ENCODE data around the gene DEFB112.

DEFB112 gene

DNA sequence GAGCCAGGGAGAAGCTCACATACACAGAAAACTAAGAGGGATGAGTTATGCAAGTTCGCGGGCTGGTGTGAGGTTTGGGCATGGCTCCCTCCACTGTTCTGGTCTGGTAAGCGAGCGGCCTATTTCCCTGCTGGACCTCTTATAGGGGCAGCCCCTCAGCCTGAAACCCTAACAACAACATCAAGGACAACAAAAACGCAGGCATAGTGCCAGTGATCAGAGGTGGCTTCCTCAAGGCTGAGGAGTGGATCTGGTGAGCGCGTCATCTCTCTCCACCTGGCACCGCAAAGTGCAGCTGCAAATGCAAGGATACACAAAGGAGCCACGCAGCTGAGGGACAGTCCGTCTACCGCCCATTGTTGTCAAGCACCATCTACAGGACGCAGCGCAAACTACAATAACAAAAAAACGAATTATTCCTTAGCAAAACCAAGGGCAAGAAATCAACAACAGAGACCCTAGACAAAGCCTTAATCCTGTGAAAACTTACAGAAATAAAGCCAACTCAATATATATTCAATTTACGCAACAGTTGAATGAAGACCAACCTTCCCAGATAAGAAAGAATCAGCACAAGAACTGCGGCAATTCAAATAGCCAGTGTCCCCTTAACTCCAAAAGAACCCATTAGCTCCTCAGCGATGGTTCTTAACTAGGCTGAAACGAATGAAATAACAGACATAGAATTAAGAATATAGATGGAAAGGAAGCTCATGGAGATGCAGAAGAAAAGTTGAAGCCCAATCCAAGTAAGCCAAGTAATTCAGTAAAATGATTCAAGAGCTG is 18.8 kb downstream of the DEFB112 start:
- Histone ChIP-seq H3K27me3 (no peaks in the 10 kb centered on the region), H3K4me3 (no peak overlapping the region), H3K4me1 (no peaks in the 10 kb centered on the region), H3K9me3 (peaks cover 0 to 5% (median 0%) of the 10 kb centered on the region in 3 donors), H3K27ac (no peak overlapping the region), H3K36me3 (no peaks in the 10 kb centered on the region)
- intact Hi-C loops (cut with DNase I; ENCODE audit: low total_unique reads): no loop called here
- no peak for DNase-seq
- TF ChIP-seq, protein P1, sequence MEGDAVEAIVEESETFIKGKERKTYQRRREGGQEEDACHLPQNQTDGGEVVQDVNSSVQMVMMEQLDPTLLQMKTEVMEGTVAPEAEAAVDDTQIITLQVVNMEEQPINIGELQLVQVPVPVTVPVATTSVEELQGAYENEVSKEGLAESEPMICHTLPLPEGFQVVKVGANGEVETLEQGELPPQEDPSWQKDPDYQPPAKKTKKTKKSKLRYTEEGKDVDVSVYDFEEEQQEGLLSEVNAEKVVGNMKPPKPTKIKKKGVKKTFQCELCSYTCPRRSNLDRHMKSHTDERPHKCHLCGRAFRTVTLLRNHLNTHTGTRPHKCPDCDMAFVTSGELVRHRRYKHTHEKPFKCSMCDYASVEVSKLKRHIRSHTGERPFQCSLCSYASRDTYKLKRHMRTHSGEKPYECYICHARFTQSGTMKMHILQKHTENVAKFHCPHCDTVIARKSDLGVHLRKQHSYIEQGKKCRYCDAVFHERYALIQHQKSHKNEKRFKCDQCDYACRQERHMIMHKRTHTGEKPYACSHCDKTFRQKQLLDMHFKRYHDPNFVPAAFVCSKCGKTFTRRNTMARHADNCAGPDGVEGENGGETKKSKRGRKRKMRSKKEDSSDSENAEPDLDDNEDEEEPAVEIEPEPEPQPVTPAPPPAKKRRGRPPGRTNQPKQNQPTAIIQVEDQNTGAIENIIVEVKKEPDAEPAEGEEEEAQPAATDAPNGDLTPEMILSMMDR (IDR thresholded peaks at IDR 0.05): no peak

DNA sequence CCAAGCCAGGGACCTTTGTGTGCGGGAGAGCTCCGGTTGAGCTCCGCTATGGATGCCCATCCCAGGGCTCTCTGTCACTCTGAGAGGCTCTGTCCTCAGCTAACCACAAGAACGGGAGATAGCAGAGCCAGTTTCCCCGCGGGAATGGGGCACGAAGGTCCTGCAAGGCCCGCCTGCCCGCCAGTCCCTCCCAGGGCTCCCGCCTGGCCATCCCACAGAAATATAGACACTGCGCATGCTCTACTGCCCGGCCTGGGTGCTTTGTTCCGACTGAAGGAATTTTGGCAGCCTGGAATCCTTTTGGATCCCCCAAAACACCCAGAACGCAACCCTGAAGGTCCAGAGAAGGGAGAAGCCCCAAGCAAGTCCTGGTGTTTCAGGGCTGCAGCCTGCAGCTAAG is 19.4 kb downstream of the DEFB112 start:
- Histone ChIP-seq H3K27ac (no peak overlapping the region), H3K36me3 (no peaks in the 10 kb centered on the region), H3K27me3 (no peaks in the 10 kb centered on the region), H3K9me3 (peaks cover 0 to 5% (median 0%) of the 10 kb centered on the region in 3 donors), H3K4me3 (no peak overlapping the region), H3K4me1 (no peaks in the 10 kb centered on the region)
- intact Hi-C loops (cut with DNase I; ENCODE audit: low total_unique reads): no loop called here
- TF ChIP-seq, protein P1 (IDR thresholded peaks at IDR 0.05): no peak
- no peak for DNase-seq

DNA sequence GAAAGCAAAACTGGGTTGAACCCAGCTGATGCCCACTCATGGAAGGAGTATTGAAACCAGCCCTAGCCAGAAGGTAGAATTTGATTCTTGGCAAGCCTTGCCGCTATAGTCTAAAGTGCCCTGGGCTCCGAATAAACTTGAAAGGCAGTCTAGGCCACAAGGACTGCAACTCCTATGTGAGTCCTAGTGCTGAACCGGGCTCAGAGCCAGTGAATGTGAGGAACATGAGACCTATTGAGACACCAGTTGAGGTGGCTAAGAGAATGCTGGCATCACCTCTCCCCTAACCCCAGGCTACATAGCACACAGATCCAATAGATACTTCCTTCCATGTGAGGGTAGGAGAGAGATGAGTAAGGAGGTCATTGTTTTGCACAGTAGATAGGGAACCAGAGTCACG is 24.5 kb downstream of the DEFB112 start:
- H3K4me1 ChIP-seq: no peaks in the 10 kb centered on the region
- DNase-seq: no peak
- intact Hi-C loops (cut with DNase I; ENCODE audit: low total_unique reads): no loop called here

DNA sequence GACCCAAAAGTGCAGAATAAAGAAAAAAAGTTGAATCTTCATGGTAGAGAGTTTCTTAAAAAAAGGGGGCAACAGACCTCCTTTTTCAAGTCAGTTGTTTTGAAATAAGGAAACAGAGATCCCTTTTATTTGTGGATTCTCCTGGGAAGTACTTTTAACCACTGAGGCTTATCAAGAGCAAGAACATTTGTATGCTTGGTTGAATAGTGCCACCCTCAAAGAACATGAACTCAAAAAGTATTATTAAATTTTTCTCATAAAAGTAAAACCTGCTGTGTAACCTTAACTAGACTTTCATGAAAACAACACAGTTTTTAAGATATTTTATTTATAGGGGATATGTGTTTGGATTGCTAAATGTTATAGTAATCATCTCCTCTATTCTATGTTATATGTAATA is 27.8 kb downstream of the DEFB112 start, which contains the start of gene DEFB110:
Gene DEFB110, minus strand, starts transcription at position 101 of the 400 bp plus-strand sequence. Its CDS starts 59 bp downstream, at position 42.
- H3K27me3 ChIP-seq: no peaks in the 10 kb centered on the region
- no peak within 1 kb of the TSS for H3K4me3 ChIP-seq
- H3K9me3 ChIP-seq: no peaks in the 10 kb centered on the region
- no peak within 1 kb of the TSS for H3K27ac ChIP-seq
- intact Hi-C loops (cut with DNase I; ENCODE audit: low total_unique reads): no loop called here
- no peak for DNase-seq
- no peaks in the 10 kb centered on the region for H3K36me3 ChIP-seq
- no peaks in the 10 kb centered on the region for H3K4me1 ChIP-seq
- TF ChIP-seq, protein P1 (IDR thresholded peaks at IDR 0.05): no peak

More for the DNA sequence above, 24.5 kb downstream of the DEFB112 start:
- Histone ChIP-seq H3K9me3 (peaks cover 0 to under 1% (median 0%) of the 10 kb centered on the region in 3 donors), H3K27me3 (no peaks in the 10 kb centered on the region), H3K4me3 (no peak overlapping the region), H3K36me3 (no peaks in the 10 kb centered on the region), H3K27ac (no peak overlapping the region)
- TF ChIP-seq, protein P1 (IDR thresholded peaks at IDR 0.05): no peak

DNA sequence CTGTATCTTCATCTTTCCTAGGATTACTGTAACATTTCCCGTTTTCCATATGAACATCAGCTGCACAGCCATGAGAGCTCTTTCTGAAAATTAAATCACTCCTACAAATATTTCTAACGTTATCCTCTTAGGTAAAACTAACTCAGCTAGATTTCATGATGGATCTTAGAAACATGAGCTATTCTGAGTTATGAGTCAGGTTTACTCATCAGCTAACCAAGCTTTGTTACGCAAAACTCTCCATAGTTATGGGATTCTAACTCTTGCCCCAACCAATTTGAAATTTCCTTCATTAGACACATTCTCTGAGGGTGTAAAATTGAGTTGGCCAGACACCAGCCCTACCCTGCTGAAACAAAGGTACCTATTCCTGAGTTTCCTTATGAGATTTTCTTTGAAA is 41.9 kb downstream of the DEFB112 start:
- Histone ChIP-seq H3K4me3 (no peak overlapping the region), H3K27me3 (no peaks in the 10 kb centered on the region), H3K9me3 (no peaks in the 10 kb centered on the region), H3K36me3 (no peaks in the 10 kb centered on the region), H3K4me1 (no peaks in the 10 kb centered on the region), H3K27ac (no peak overlapping the region)
- TF ChIP-seq, protein P1 (IDR thresholded peaks at IDR 0.05): no peak
- DNase-seq: no peak
- intact Hi-C loops (cut with DNase I; ENCODE audit: low total_unique reads): no loop called here

All from tibial artery (tissue), 4 donors.